ENCODE results near the gene LAMC2.

Gene LAMC2

GRCh38 chr1:183243161-183244050 lies 57.3 kb downstream of the LAMC2 start:
- H3K36me3 ChIP-seq (ENCODE audit: control insufficient read depth, insufficient read depth, low read length), result no peaks in the 10 kb centered on the region
- H3K4me1 ChIP-seq (ENCODE audit: control insufficient read depth, insufficient read depth, low read length), result no peaks in the 10 kb centered on the region
- DNase-seq (ENCODE audit: low read depth, low spot score), result no peak
- H3K27me3 ChIP-seq (ENCODE audit: control insufficient read depth, insufficient read depth, low read length), result no peaks in the 10 kb centered on the region
- no CpG with 5 or more reads among the region's 5 CpGs for WGBS (ENCODE audit: insufficient coverage, insufficient read length)
- no peaks in the 10 kb centered on the region for H3K9me3 ChIP-seq (ENCODE audit: control insufficient read depth, insufficient read depth, low read length)
- no peak overlapping the region for H3K27ac ChIP-seq (ENCODE audit: low read length)
- H3K4me3 ChIP-seq (ENCODE audit: low read length), result no peak overlapping the region

DNA sequence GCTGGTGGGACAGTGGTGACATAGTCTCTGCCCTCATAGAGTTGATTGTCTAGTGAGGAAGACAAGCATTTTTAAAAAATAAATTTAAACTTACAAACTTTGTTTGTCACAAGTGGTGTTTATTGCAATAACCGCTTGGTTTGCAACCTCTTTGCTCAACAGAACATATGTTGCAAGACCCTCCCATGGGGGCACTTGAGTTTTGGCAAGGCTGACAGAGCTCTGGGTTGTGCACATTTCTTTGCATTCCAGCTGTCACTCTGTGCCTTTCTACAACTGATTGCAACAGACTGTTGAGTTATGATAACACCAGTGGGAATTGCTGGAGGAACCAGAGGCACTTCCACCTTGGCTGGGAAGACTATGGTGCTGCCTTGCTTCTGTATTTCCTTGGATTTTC lies 58.4 kb downstream of the LAMC2 start:
- Histone ChIP-seq H3K27ac (ENCODE audit: low read length) (no peak overlapping the region), H3K4me3 (ENCODE audit: low read length) (no peak overlapping the region), H3K36me3 (ENCODE audit: control insufficient read depth, insufficient read depth, low read length) (no peaks in the 10 kb centered on the region), H3K4me1 (ENCODE audit: control insufficient read depth, insufficient read depth, low read length) (no peaks in the 10 kb centered on the region), H3K27me3 (ENCODE audit: control insufficient read depth, insufficient read depth, low read length) (no peaks in the 10 kb centered on the region), H3K9me3 (ENCODE audit: control insufficient read depth, insufficient read depth, low read length) (no peaks in the 10 kb centered on the region)
- WGBS (ENCODE audit: insufficient coverage, insufficient read length), result no CpG with 5 or more reads among the region's 1 CpG
- DNase-seq (ENCODE audit: low read depth, low spot score), result no peak

DNA sequence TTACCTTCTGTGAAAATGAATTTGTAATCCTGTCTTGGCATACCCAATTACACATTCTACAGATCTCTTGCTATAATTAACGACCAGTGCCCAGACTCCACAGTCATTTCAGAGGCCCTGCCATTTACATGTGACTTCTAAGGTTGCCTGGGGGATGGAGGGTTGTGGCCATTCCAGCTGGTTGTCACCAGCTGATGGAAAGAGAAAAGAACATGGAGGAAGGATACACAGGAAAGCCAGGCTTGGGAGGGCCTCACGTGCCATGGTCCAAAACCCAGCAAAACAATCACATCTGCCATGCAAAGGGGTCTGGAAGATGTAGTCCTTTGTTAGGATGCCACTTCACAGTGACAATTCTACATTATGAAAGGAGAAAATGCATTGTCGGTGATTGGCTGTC lies 59.3 kb downstream of the LAMC2 start:
- Histone ChIP-seq H3K4me1 (ENCODE audit: control insufficient read depth, insufficient read depth, low read length) (no peaks in the 10 kb centered on the region), H3K27ac (ENCODE audit: low read length) (no peak overlapping the region)

DNA sequence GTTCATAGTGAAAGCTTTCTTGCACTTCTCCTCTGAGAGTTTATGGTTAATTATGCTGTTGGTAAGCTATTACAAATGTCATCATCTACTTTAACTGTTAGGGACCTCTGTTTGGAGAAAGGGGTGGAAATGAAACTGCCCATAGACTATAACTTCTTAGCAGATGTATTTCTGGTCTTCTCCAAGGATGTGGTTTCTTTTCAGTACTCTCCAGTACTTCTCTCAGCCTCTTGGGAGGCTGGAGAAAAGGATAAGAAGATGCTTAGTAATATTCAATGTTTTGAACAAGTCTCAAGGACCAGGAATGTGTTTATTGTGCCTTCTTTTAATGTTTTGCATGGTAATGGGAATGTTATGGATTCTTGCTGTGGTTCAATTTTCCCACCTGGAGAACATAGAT lies 60.4 kb downstream of the LAMC2 start:
- no peaks in the 10 kb centered on the region for H3K36me3 ChIP-seq (ENCODE audit: control insufficient read depth, insufficient read depth, low read length)
- no peak overlapping the region for H3K27ac ChIP-seq (ENCODE audit: low read length)
- H3K4me3 ChIP-seq (ENCODE audit: low read length), result no peak overlapping the region
- H3K27me3 ChIP-seq (ENCODE audit: control insufficient read depth, insufficient read depth, low read length), result no peaks in the 10 kb centered on the region
- H3K4me1 ChIP-seq (ENCODE audit: control insufficient read depth, insufficient read depth, low read length), result no peaks in the 10 kb centered on the region
- DNase-seq (ENCODE audit: low read depth, low spot score), result no peak
- H3K9me3 ChIP-seq (ENCODE audit: control insufficient read depth, insufficient read depth, low read length), result no peaks in the 10 kb centered on the region; the same call in 1 of the 2 replicates

More for the DNA sequence above, 59.3 kb downstream of the LAMC2 start:
- Histone ChIP-seq H3K36me3 (ENCODE audit: control insufficient read depth, insufficient read depth, low read length) (no peaks in the 10 kb centered on the region), H3K9me3 (ENCODE audit: control insufficient read depth, insufficient read depth, low read length) (no peaks in the 10 kb centered on the region), H3K27me3 (ENCODE audit: control insufficient read depth, insufficient read depth, low read length) (no peaks in the 10 kb centered on the region), H3K4me3 (ENCODE audit: low read length) (no peak overlapping the region)
- WGBS (ENCODE audit: insufficient coverage, insufficient read length), result no CpG with 5 or more reads among the region's 3 CpGs
- DNase-seq (ENCODE audit: low read depth, low spot score), result no peak

DNA sequence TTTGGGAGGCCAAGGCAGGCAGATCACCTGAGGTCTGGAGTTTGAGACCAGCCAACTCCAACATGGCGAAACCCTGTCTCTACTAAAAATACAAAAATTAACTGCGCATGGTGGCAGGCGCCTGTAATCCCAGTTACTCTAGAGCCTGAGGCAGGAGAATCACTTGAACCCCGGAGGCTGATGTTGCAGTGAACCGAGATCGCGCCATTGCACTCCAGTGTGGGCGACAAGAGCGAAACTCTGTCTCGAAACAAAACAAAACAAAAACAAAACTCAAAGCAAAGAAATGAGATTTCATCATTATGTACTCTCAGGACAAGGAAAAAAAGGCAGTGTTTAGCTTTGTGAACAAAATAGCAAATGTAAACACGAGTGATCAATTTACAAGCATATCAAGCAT lies 61.0 kb downstream of the LAMC2 start:
- H3K27ac ChIP-seq (ENCODE audit: low read length), result no peak overlapping the region
- H3K36me3 ChIP-seq (ENCODE audit: control insufficient read depth, insufficient read depth, low read length), result no peaks in the 10 kb centered on the region
- no peak for DNase-seq (ENCODE audit: low read depth, low spot score)
- H3K9me3 ChIP-seq (ENCODE audit: control insufficient read depth, insufficient read depth, low read length), result no peaks in the 10 kb centered on the region; the same call in 1 of the 2 replicates
- no peaks in the 10 kb centered on the region for H3K4me1 ChIP-seq (ENCODE audit: control insufficient read depth, insufficient read depth, low read length)
- no peaks in the 10 kb centered on the region for H3K27me3 ChIP-seq (ENCODE audit: control insufficient read depth, insufficient read depth, low read length)
- no peak overlapping the region for H3K4me3 ChIP-seq (ENCODE audit: low read length)
- no CpG with 5 or more reads among the region's 11 CpGs for WGBS (ENCODE audit: insufficient coverage, insufficient read length)

DNA sequence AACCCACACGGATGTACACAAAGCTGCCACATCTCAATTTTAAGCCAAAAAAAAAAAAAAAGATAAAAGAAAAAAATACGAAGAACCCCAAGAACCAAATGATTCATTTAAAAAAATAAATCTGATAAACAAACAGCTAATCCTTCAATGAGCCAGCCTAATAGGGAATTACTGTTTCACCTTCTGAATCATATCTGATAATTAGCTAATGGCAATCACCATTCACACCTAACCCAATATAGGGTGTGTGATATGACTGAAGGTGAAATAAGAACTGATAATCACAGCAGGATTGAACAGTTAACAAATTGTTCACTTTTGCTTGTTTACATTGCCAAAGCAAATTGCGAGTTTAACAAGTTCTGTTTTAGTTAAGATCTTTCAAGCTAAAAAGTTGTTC lies 61.4 kb downstream of the LAMC2 start:
- H3K27ac ChIP-seq (ENCODE audit: low read length), result no peak overlapping the region
- no peaks in the 10 kb centered on the region for H3K4me1 ChIP-seq (ENCODE audit: control insufficient read depth, insufficient read depth, low read length)
- H3K4me3 ChIP-seq (ENCODE audit: low read length), result no peak overlapping the region
- WGBS (ENCODE audit: insufficient coverage, insufficient read length), result no CpG with 5 or more reads among the region's 3 CpGs
- no peaks in the 10 kb centered on the region for H3K36me3 ChIP-seq (ENCODE audit: control insufficient read depth, insufficient read depth, low read length)
- no peak for DNase-seq (ENCODE audit: low read depth, low spot score)
- H3K9me3 ChIP-seq (ENCODE audit: control insufficient read depth, insufficient read depth, low read length), result no peaks in the 10 kb centered on the region; the same call in 1 of the 2 replicates
- H3K27me3 ChIP-seq (ENCODE audit: control insufficient read depth, insufficient read depth, low read length), result no peaks in the 10 kb centered on the region

DNA sequence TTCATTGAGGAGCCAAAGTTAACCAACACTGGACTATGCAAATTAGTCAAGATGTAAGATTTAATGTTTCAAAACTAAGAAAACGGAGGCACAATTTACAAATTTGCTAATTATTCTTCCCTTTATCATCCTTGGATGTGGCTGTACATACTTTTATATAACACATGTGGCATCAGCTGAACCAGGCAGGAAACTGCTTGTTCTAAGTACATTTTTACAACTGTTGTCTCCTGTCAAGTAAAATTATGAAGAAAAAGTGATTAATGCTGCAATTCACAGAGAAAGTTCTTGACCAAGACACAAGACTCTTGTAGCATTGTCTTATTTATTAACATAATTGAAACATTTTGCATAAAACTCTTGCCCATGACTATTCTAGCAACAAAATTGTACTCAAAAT lies 61.9 kb downstream of the LAMC2 start:
- Histone ChIP-seq H3K27me3 (ENCODE audit: control insufficient read depth, insufficient read depth, low read length) (no peaks in the 10 kb centered on the region), H3K36me3 (ENCODE audit: control insufficient read depth, insufficient read depth, low read length) (no peaks in the 10 kb centered on the region), H3K9me3 (ENCODE audit: control insufficient read depth, insufficient read depth, low read length) (no peaks in the 10 kb centered on the region; the same call in 1 of the 2 replicates), H3K4me3 (ENCODE audit: low read length) (no peak overlapping the region), H3K27ac (ENCODE audit: low read length) (no peak overlapping the region), H3K4me1 (ENCODE audit: control insufficient read depth, insufficient read depth, low read length) (no peaks in the 10 kb centered on the region)
- no peak for DNase-seq (ENCODE audit: low read depth, low spot score)
- WGBS (ENCODE audit: insufficient coverage, insufficient read length), result no CpG with 5 or more reads among the region's 1 CpG

DNA sequence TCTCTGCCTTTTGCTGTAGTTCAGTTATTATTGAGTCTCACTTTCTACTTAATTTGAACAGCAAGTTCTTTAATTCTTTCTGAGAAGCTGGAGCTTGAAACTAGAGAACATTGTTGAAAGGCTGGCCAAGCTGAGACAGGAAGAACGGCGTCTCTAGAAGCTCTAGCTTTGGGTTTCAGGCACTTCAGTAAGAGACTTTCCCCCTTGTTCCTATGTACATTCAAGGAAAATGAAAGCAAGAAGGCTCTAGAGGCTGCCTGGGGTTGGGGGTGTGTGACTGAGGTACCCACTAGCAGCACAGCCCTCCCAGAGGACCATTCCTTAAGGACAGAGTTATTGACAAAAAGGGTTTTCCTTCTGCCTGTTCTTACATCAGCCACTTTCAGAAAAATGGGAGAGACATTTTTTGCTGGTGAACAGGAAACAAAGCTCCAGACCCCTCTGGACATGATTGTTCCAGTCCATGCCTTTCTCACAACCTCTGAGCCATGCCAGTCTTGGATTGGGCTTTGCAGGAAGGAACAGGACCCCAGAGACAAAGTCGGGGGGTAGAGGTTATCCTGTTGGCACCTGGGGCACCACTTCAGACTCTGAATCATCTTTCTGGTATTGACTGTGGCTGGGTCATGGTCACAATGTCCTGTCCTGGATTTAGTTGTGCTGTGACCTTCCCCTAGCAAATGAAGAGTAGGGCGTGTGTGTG lies 63.1 kb downstream of the LAMC2 start:
- no peak overlapping the region for H3K4me3 ChIP-seq (ENCODE audit: low read length)
- no peak for DNase-seq (ENCODE audit: low read depth, low spot score)
- no peak overlapping the region for H3K27ac ChIP-seq (ENCODE audit: low read length)
- H3K4me1 ChIP-seq (ENCODE audit: control insufficient read depth, insufficient read depth, low read length), result no peaks in the 10 kb centered on the region
- no CpG with 5 or more reads among the region's 4 CpGs for WGBS (ENCODE audit: insufficient coverage, insufficient read length)
- no peaks in the 10 kb centered on the region for H3K27me3 ChIP-seq (ENCODE audit: control insufficient read depth, insufficient read depth, low read length)
- no peaks in the 10 kb centered on the region for H3K36me3 ChIP-seq (ENCODE audit: control insufficient read depth, insufficient read depth, low read length)
- H3K9me3 ChIP-seq (ENCODE audit: control insufficient read depth, insufficient read depth, low read length), result no peaks in the 10 kb centered on the region; the same call in 1 of the 2 replicates

DNA sequence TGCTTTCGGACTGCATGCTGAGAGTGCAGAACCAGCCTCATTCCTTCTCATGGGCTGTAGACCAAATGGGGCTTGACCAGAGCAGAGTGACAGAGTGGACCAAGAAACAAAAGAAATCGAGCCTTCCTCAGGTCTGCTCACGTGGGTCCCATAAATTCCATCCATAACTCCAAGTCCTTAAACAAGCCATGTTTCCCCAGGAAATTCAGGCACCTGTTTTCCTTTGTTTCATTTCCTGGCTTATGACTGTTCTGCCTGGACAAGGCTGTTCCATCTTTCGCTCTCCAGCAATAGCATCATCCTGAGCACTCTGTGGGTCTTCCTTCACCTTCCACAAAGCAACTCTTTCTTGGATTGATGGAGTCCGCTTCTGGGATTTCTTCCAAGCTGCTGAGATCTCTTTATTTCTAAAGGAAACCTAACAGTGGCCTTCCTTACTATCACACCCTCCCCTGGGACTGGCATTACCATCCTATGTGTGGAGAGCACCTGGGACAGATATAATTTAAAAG lies 63.9 kb downstream of the LAMC2 start:
- H3K27ac ChIP-seq (ENCODE audit: low read length), result no peak overlapping the region
- no peaks in the 10 kb centered on the region for H3K27me3 ChIP-seq (ENCODE audit: control insufficient read depth, insufficient read depth, low read length)
- H3K4me3 ChIP-seq (ENCODE audit: low read length), result no peak overlapping the region
- no peak for DNase-seq (ENCODE audit: low read depth, low spot score)
- no peaks in the 10 kb centered on the region for H3K36me3 ChIP-seq (ENCODE audit: control insufficient read depth, insufficient read depth, low read length)
- no peaks in the 10 kb centered on the region; the same call in 1 of the 2 replicates for H3K9me3 ChIP-seq (ENCODE audit: control insufficient read depth, insufficient read depth, low read length)
- WGBS (ENCODE audit: insufficient coverage, insufficient read length), result no CpG with 5 or more reads among the region's 5 CpGs
- no peaks in the 10 kb centered on the region for H3K4me1 ChIP-seq (ENCODE audit: control insufficient read depth, insufficient read depth, low read length)

GRCh38 chr1:183251101-183251958 lies 65.3 kb downstream of the LAMC2 start:
- no peak overlapping the region for H3K4me3 ChIP-seq (ENCODE audit: low read length)
- H3K27ac ChIP-seq (ENCODE audit: low read length), result no peak overlapping the region
- WGBS (ENCODE audit: insufficient coverage, insufficient read length), result no CpG with 5 or more reads among the region's 12 CpGs
- H3K36me3 ChIP-seq (ENCODE audit: control insufficient read depth, insufficient read depth, low read length), result no peaks in the 10 kb centered on the region
- H3K4me1 ChIP-seq (ENCODE audit: control insufficient read depth, insufficient read depth, low read length), result no peaks in the 10 kb centered on the region
- no peak for DNase-seq (ENCODE audit: low read depth, low spot score)
- no peaks in the 10 kb centered on the region for H3K27me3 ChIP-seq (ENCODE audit: control insufficient read depth, insufficient read depth, low read length)
- H3K9me3 ChIP-seq (ENCODE audit: control insufficient read depth, insufficient read depth, low read length), result no peaks in the 10 kb centered on the region; the same call in 1 of the 2 replicates
